BJ (cell line): ENCODE results near the gene SPINK8. TPM values are rescaled to one million over a fixed set of nuclear protein-coding genes. Genes with fewer than 3 reads are reported as not detected.

Experiments used
- CTCF ChIA-PET: fragments of 350-600 bp; formaldehyde crosslinking; extraction: SDS; loops from one replicate; lab custom pipeline; 2021; ENCODE audit warnings: antibody characterized with exemption, inconsistent platforms; lab: Yijun Ruan, JAX
- POLR2A ChIA-PET: fragments of 300-600 bp; sonication (Branson Sonifier 250); formaldehyde crosslinking; extraction: SDS; loops from one replicate; lab custom pipeline; 2021; ENCODE audit warnings: antibody characterized with exemption; lab: Charles Lee
- DNase-seq: peaks from one replicate; pipeline ENCODE4 v3.0.0-alpha.2; 2011; ENCODE audit warnings: low read depth
- H3K27me3 ChIP-seq: 2 replicates; pipeline ENCODE4 v1.6.0; 2011; ENCODE audit warnings: low read length; ENCODE audit not compliant: control insufficient read depth, insufficient read depth
- H3K36me3 ChIP-seq: 2 replicates; pipeline ENCODE4 v1.5.1; 2011; ENCODE audit warnings: low read length; ENCODE audit not compliant: control insufficient read depth, insufficient read depth
- H3K4me3 ChIP-seq: 2 replicates; pipeline ENCODE4 v1.5.1; 2011; ENCODE audit warnings: low read depth, mild to moderate bottlenecking, control low read depth, low read length
- polyA plus RNA-seq: library from polyadenylated mRNA; depleted of rRNA; stranded (reverse); fragments of >200 nt; gene quantifications from 2 replicates; pipeline ENCODE4 v1.2.3, GENCODE V29; 2011
- TF ChIP-seq, protein P1 (sequence below): IDR thresholded peaks from 2 replicates; pipeline ENCODE4 v1.5.1; 2011; ENCODE audit warnings: low read depth, mild to moderate bottlenecking, control low read depth, inconsistent platforms, low read length, moderate library complexity; ENCODE audit not compliant: insufficient read depth

Gene SPINK8
- polyA plus RNA-seq, 1 experiment = not detected

DNA sequence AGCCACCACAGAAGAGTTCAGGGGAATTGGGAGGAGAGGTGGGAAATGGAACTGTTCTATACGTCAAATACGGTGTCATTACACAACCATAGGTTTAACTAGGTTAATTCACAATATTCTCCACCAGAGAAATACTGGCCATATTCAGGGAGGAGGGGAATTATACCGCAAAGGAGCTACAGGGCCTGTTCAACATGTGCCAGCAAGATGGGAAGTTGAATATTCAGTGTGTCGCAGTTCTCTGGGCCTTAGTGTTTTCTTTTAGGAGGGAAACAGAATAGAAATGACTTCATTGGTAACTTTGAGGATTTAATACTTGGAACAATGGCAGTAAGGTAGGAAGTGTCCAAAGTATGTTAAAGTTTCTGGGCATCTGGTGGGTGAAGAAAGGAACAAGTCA lies 20.5 kb upstream of the SPINK8 start:
- H3K4me3 ChIP-seq = no peak overlapping the region
- H3K27me3 ChIP-seq = peaks cover 12% of the 10 kb centered on the region
- TF ChIP-seq, protein P1, sequence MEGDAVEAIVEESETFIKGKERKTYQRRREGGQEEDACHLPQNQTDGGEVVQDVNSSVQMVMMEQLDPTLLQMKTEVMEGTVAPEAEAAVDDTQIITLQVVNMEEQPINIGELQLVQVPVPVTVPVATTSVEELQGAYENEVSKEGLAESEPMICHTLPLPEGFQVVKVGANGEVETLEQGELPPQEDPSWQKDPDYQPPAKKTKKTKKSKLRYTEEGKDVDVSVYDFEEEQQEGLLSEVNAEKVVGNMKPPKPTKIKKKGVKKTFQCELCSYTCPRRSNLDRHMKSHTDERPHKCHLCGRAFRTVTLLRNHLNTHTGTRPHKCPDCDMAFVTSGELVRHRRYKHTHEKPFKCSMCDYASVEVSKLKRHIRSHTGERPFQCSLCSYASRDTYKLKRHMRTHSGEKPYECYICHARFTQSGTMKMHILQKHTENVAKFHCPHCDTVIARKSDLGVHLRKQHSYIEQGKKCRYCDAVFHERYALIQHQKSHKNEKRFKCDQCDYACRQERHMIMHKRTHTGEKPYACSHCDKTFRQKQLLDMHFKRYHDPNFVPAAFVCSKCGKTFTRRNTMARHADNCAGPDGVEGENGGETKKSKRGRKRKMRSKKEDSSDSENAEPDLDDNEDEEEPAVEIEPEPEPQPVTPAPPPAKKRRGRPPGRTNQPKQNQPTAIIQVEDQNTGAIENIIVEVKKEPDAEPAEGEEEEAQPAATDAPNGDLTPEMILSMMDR = no peak
- no peak for DNase-seq
- POLR2A ChIA-PET = no interaction called here
- H3K36me3 ChIP-seq = no peaks in the 10 kb centered on the region
- CTCF ChIA-PET = no interaction called here

DNA sequence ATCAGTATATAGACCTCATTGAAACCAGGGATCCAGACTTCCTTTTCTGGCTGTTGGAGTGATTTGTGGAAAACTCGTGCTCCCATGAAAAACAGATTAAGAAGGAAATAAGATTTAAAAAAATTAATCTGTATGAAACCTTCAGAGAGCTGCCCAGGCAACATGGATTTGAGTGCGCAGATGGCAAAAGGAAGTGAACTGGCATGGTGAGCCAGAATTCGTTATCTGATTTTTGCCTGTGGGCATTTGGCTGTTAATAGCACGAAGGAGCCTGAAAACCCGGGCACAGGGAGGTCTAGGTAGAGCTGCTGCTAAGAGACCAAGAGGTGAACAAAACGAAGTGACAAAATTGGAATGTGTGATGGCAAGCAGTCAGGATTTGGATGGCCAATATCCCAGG lies 19.1 kb upstream of the SPINK8 start:
- Histone ChIP-seq H3K27me3 (peaks cover 12% of the 10 kb centered on the region), H3K36me3 (no peaks in the 10 kb centered on the region), H3K4me3 (no peak overlapping the region)
- ChIA-PET POLR2A (no interaction called here), CTCF (interaction anchor here (1.2 kb wide), 1 partner anchor 8 kb away, joined by 3 read pairs; no protein-coding TSS in a partner anchor)
- TF ChIP-seq, protein P1 = no peak
- no peak for DNase-seq

DNA sequence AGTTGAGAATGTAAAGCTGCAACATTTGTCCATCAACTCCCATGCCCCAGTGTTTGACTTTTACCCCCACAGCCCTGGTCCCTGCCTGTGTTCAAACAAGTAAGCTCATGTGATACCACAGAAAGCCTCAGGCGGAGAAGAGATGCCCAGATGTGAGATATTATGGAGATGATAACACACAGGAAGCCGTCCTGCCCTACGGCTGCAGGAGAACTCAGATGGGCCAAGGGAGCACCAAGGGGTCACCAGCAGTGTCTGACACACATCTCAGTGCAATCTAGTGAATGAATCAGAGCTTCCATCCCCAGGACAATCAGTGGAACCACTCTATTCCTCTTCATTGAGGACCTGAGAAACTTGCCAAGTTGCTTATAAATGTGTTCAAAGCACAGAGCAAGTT lies 14.0 kb upstream of the SPINK8 start:
- Histone ChIP-seq H3K36me3 (no peaks in the 10 kb centered on the region), H3K4me3 (no peak overlapping the region), H3K27me3 (peaks cover 7% of the 10 kb centered on the region)
- ChIA-PET CTCF (interaction anchor here (1.3 kb wide), 1 partner anchor 9 kb away, joined by 5 read pairs; no protein-coding TSS in a partner anchor), POLR2A (no interaction called here)
- no peak for DNase-seq
- TF ChIP-seq, protein P1 = no peak

DNA sequence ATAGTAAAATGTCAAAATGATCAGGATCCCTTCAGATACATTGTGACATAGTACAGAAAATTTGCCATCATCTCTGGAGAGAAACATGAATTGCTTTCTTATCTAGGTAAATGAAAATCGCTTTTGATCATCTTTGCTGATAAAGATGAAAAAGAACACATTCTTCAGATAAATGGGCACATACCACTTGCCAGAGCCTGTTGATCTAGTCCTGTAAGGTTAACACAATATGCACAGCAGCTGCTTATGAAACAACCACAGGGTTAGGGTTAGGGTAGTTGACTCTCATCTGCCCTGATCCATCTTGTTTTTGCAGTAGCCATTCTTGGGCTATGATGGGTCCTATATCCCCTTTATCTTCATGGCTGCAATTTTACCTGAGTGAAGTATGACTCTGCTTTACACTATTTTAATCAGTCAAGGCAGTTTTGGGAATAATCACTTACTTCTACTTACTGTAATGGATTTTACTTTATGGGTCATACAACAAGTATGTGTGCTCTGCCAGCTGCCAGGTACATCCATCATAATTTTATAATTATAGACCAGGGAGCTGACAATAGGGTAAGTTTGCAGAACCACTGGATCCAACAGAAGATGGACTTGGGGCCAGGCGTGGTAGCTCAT lies 12.6 kb upstream of the SPINK8 start:
- TF ChIP-seq, protein P1 = no peak
- CTCF ChIA-PET = interaction anchor here (1.3 kb wide), 2 partner anchors 11 to 55 kb away, joined by 4 to 5 read pairs; no protein-coding TSS in a partner anchor
- Histone ChIP-seq H3K27me3 (peaks cover 3% of the 10 kb centered on the region; the same call in 1 of the 2 replicates), H3K36me3 (no peaks in the 10 kb centered on the region), H3K4me3 (no peak overlapping the region)
- POLR2A ChIA-PET = no interaction called here
- no peak for DNase-seq

DNA sequence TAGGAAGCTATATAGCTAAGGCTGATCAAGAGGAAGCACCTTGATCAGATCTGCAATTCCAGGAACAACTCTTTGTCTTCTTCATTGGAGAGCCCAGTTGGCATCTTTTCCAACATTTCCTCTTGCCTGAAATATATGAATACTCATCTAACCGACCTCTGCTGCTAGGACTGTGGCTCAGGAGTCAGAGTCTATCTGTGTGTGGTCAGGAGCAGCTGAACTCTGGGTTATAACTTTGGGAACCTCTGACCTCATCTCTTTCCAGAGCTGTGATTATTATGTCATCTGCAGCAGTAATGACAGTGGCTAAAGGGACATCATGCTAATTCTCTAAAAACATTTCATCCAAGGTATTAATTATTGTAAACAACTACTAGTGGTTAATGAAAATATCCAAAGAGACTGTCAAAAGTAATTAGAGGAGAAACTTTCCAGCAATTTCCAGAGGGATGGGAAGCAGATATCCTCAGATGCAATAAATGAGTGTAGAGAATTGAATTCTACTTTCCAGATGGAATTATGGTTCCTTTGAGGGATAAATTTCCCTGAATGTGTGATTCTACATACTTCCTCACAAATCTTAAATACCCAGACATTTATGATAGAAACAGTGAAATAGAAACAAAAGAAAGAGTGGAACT lies 11.5 kb upstream of the SPINK8 start:
- TF ChIP-seq, protein P1 = no peak
- H3K4me3 ChIP-seq = no peak overlapping the region
- no peak for DNase-seq
- no peaks in the 10 kb centered on the region for H3K36me3 ChIP-seq
- ChIA-PET CTCF (interaction anchor here (1.0 to 1.4 kb wide), 3 partner anchors 8 to 91 kb away, joined by 3 to 4 read pairs (median 3); no protein-coding TSS in a partner anchor), POLR2A (no interaction called here)
- peaks cover 2% of the 10 kb centered on the region; the same call in 1 of the 2 replicates for H3K27me3 ChIP-seq
